GM12873 (cell line): ENCODE data around the gene MRTFA.

Source experiments
- CTCF ChIP-seq: IDR thresholded peaks from 2 replicates; pipeline ENCODE4 v1.5.1; 2012; ENCODE audit warnings: low read depth, mild to moderate bottlenecking, moderate library complexity, low read length, control low read depth; ENCODE audit not compliant: insufficient read depth; ENCODE audit errors: missing control alignments

The MRTFA gene

GRCh38 chr22:40419718-40420117, 216.8 kb downstream of the MRTFA start:
- no peak for TF ChIP-seq CTCF

- no peak for TF ChIP-seq CTCF
Measured at GRCh38 chr22:40418366-40419201, 217.9 kb downstream of the MRTFA start.

GRCh38 chr22:40417881-40418280, 218.6 kb downstream of the MRTFA start:
- no peak for TF ChIP-seq CTCF

GRCh38 chr22:40417041-40417440, 219.5 kb downstream of the MRTFA start:
- no peak for TF ChIP-seq CTCF

GRCh38 chr22:40416636-40417035, 219.9 kb downstream of the MRTFA start:
- no peak for TF ChIP-seq CTCF

- no peak for TF ChIP-seq CTCF
Measured at GRCh38 chr22:40416267-40416570, 220.3 kb downstream of the MRTFA start.

GRCh38 chr22:40415531-40416266, 220.8 kb downstream of the MRTFA start:
- no peak for TF ChIP-seq CTCF
